T-helper 2 cell treated with Interferon-gamma antibody and Interleukin-4, amounts not matched to agents 100 ng/mL and 5 ng/mL, for 36 hours (primary cell): ENCODE measurements around the gene MYO7A. TPM values are rescaled to one million over a fixed set of nuclear protein-coding genes. Genes with fewer than 3 reads are reported as not detected.

Experiments used
- intact Hi-C: fragments of 100-400 bp; cut with micrococcal nuclease; formaldehyde crosslinking; loops from one replicate; pipeline ENCODE4 v1.15.1; 2023
- total RNA-seq: library from RNA; stranded (reverse); gene quantifications from 2 replicates; pipeline ENCODE4 v1.2.3, GENCODE V29; 2022

Gene MYO7A
- total RNA-seq, 1 donor from 2014 or later = 0.23 TPM

- intact Hi-C loops = no loop called here
Measured at GRCh38 chr11:77110836-77111235, 17.2 kb upstream of the MYO7A start.

- intact Hi-C loops = no loop called here
Measured at GRCh38 chr11:77111277-77111676, 16.8 kb upstream of the MYO7A start.

- intact Hi-C loops = no loop called here
Measured at GRCh38 chr11:77111946-77112345, 16.1 kb upstream of the MYO7A start.

GRCh38 chr11:77112641-77113381, 15.2 kb upstream of the MYO7A start:
- intact Hi-C loops = no loop called here

GRCh38 chr11:77113382-77114088, 14.5 kb upstream of the MYO7A start:
- intact Hi-C loops = no loop called here

- intact Hi-C loops = no loop called here
Measured at GRCh38 chr11:77114089-77114463, 14.0 kb upstream of the MYO7A start.

- intact Hi-C loops = no loop called here
Measured at GRCh38 chr11:77115181-77115611, 12.8 kb upstream of the MYO7A start.

GRCh38 chr11:77115956-77116355, 12.1 kb upstream of the MYO7A start:
- intact Hi-C loops = no loop called here

- intact Hi-C loops = no loop called here
Measured at GRCh38 chr11:77117492-77117891, 10.6 kb upstream of the MYO7A start.

- intact Hi-C loops = no loop called here
Measured at GRCh38 chr11:77118086-77118485, 10.0 kb upstream of the MYO7A start.

- intact Hi-C loops = no loop called here
Measured at GRCh38 chr11:77118971-77119370, 9.1 kb upstream of the MYO7A start.

- intact Hi-C loops = no loop called here
Measured at GRCh38 chr11:77119531-77119936, 8.5 kb upstream of the MYO7A start.

- intact Hi-C loops = no loop called here
Measured at GRCh38 chr11:77120571-77120970, 7.5 kb upstream of the MYO7A start.

GRCh38 chr11:77121096-77121640, 6.9 kb upstream of the MYO7A start:
- intact Hi-C loops = no loop called here

GRCh38 chr11:77121876-77122575, 6.0 kb upstream of the MYO7A start:
- intact Hi-C loops = no loop called here

- intact Hi-C loops = no loop called here
Measured at GRCh38 chr11:77122576-77123212, 5.4 kb upstream of the MYO7A start.

- intact Hi-C loops = no loop called here
Measured at GRCh38 chr11:77123591-77123990, 4.5 kb upstream of the MYO7A start.

- intact Hi-C loops = no loop called here
Measured at GRCh38 chr11:77124041-77124440, 4.0 kb upstream of the MYO7A start.

GRCh38 chr11:77124488-77124887, 3.6 kb upstream of the MYO7A start:
- intact Hi-C loops = no loop called here

- intact Hi-C loops = no loop called here
Measured at GRCh38 chr11:77125191-77125590, 2.9 kb upstream of the MYO7A start.

- intact Hi-C loops = loop anchor here (2.0 kb wide), 1 partner anchor 493 kb away; no protein-coding TSS in a partner anchor
Measured at GRCh38 chr11:77125695-77126094, 2.4 kb upstream of the MYO7A start.
